ENCODE results near the gene STARD8. TPM values are rescaled to one million over a fixed set of nuclear protein-coding genes. Genes with fewer than 3 reads are reported as not detected.
"Not testable (repeated sequence)": the region's sequence is repeated elsewhere in the genome, so short reads cannot be mapped to it uniquely, and the experiment has no call there.

Gene STARD8
- total RNA-seq, 1 experiment from 2014 or later = not detected

DNA sequence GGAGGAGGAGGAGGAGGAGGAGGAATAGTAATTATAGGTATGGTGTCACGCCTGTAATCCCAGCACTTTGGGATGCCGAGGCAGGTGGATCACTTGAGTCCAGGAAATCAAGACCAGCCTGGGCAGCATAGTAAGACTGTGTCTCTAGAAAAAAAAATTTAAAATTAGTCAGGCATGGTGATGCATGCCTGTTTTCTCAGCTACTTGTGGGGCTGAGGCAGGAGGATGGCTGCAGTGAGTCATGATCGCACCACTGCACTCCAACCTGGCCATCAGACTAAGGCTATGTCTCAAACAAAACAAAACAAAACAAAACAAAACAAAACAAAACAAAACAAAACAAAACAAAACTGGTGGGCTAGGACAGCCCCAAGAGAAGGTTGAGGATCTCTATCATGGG lies 3.0 kb downstream of the STARD8 start:
- Histone ChIP-seq H3K9ac (ENCODE audit: low read length) (no peak overlapping the region), H3K9me3 (ENCODE audit: low read length) (0 out of 2 replicates have a peak, but pooled peaks cover 3% of the 10 kb centered on the region), H3K4me1 (ENCODE audit: low read length) (no peaks in the 10 kb centered on the region)

GRCh38 chrX:68651110-68651509 lies 3.6 kb downstream of the STARD8 start:
- no peak overlapping the region for H3K9ac ChIP-seq (ENCODE audit: low read length)
- H3K27ac ChIP-seq (ENCODE audit: low read length) = no peak overlapping the region

More for the DNA sequence above, 3.0 kb downstream of the STARD8 start:
- Histone ChIP-seq H2AFZ (ENCODE audit: low read length) (no peak overlapping the region), H3K4me3 (ENCODE audit: low read length) (no peak overlapping the region), H3K4me2 (ENCODE audit: low read depth, low read length, poor library complexity, severe bottlenecking) (no peak overlapping the region), H4K20me1 (ENCODE audit: insufficient read depth, low read depth, low read length) (no peaks in the 10 kb centered on the region), H3K79me2 (ENCODE audit: low read length) (no peaks in the 10 kb centered on the region), H3K27me3 (ENCODE audit: low read length) (no peaks in the 10 kb centered on the region), H3K9me2 (replicated peaks; ENCODE audit: insufficient read depth, low read length) (no peaks in the 10 kb centered on the region), H3K27ac (ENCODE audit: low read length) (no peak overlapping the region), H3K36me3 (ENCODE audit: insufficient read depth, low read length) (no peaks in the 10 kb centered on the region)
- DNase-seq = no peak

DNA sequence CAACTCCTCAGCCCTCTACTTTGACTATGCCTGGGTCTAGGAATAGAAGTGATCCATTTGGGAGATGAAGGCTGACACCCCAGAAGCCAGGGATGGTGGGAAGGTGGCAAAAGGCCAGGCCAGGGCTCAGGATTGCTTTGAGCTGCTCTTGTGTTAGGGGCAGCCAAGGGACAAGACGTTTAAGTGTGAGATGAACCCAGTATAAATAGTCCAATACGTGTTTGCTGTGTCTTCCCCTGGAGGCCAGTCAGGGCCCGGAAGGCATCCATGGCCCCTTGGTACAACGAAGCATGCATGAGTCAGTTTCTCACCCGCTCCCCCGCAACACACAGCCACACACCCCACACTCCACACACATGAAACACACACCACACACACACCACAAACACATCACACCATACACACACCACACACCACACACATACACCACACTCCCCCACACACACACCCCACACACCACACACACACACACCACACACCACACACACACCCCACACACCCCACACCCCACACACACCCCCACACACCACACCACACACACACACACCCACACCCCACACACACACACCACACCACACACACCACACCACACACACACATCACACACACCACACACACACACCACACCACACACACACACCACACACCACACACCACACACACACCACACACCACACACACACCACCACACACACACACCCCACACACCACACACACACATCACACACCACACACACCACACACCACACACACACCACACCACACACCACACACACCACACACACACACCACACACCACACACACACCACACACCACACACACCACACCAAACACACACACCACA lies 5.1 kb downstream of the STARD8 start:
- Histone ChIP-seq H3K9ac (ENCODE audit: low read length) (no peak overlapping the region), H3K9me3 (ENCODE audit: low read length) (0 out of 2 replicates have a peak, but pooled peaks cover 3% of the 10 kb centered on the region), H3K27me3 (ENCODE audit: low read length) (no peaks in the 10 kb centered on the region), H3K4me3 (ENCODE audit: low read length) (no peak overlapping the region), H4K20me1 (ENCODE audit: insufficient read depth, low read depth, low read length) (no peaks in the 10 kb centered on the region), H3K36me3 (ENCODE audit: insufficient read depth, low read length) (no peaks in the 10 kb centered on the region), H3K27ac (ENCODE audit: low read length) (no peak overlapping the region), H2AFZ (ENCODE audit: low read length) (no peak overlapping the region), H3K9me2 (replicated peaks; ENCODE audit: insufficient read depth, low read length) (no peaks in the 10 kb centered on the region), H3K79me2 (ENCODE audit: low read length) (no peaks in the 10 kb centered on the region), H3K4me2 (ENCODE audit: low read depth, low read length, poor library complexity, severe bottlenecking) (no peak overlapping the region), H3K4me1 (ENCODE audit: low read length) (no peaks in the 10 kb centered on the region)
- DNase-seq = no peak

More at GRCh38 chrX:68651110-68651509, 3.6 kb downstream of the STARD8 start:
- Histone ChIP-seq H3K79me2 (ENCODE audit: low read length) (no peaks in the 10 kb centered on the region), H3K9me2 (replicated peaks; ENCODE audit: insufficient read depth, low read length) (no peaks in the 10 kb centered on the region), H3K9me3 (ENCODE audit: low read length) (0 out of 2 replicates have a peak, but pooled peaks cover 3% of the 10 kb centered on the region), H2AFZ (ENCODE audit: low read length) (no peak overlapping the region), H3K4me3 (ENCODE audit: low read length) (no peak overlapping the region), H3K4me1 (ENCODE audit: low read length) (no peaks in the 10 kb centered on the region), H3K4me2 (ENCODE audit: low read depth, low read length, poor library complexity, severe bottlenecking) (no peak overlapping the region), H3K36me3 (ENCODE audit: insufficient read depth, low read length) (no peaks in the 10 kb centered on the region), H3K27me3 (ENCODE audit: low read length) (no peaks in the 10 kb centered on the region), H4K20me1 (ENCODE audit: insufficient read depth, low read depth, low read length) (no peaks in the 10 kb centered on the region)
- no peak for DNase-seq

DNA sequence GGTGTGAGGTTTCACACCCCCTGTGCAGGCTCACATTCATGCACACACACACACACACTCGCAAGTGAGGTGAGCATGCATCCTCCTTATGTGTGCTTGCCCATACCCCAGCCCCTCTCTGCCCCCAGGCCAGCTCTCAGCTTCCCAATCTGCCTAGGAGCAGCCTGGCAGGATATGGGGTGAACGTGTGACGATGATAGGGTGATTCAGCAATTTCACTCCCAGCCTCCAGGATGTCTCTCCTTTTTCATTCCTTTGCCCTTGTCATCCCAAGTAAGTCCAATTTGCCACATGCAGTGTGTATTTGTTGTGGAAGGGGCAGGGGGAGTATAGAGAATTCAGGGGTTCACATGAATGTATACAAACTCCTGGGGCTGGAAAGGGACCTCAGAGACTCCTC lies 7.2 kb downstream of the STARD8 start:
- H3K9me3 ChIP-seq (ENCODE audit: low read length) = 0 out of 2 replicates have a peak, but pooled peaks cover 3% of the 10 kb centered on the region
- H3K27ac ChIP-seq (ENCODE audit: low read length) = no peak overlapping the region
- no peaks in the 10 kb centered on the region for H3K79me2 ChIP-seq (ENCODE audit: low read length)
- H3K4me1 ChIP-seq (ENCODE audit: low read length) = no peaks in the 10 kb centered on the region
- H3K9ac ChIP-seq (ENCODE audit: low read length) = no peak overlapping the region
- H3K4me2 ChIP-seq (ENCODE audit: low read depth, low read length, poor library complexity, severe bottlenecking) = no peak overlapping the region
- H3K27me3 ChIP-seq (ENCODE audit: low read length) = no peaks in the 10 kb centered on the region
- H3K36me3 ChIP-seq (ENCODE audit: insufficient read depth, low read length) = no peaks in the 10 kb centered on the region
- no peaks in the 10 kb centered on the region for H4K20me1 ChIP-seq (ENCODE audit: insufficient read depth, low read depth, low read length)
- H3K9me2 ChIP-seq (replicated peaks; ENCODE audit: insufficient read depth, low read length) = no peaks in the 10 kb centered on the region
- DNase-seq = no peak
- H3K4me3 ChIP-seq (ENCODE audit: low read length) = no peak overlapping the region
- no peak overlapping the region for H2AFZ ChIP-seq (ENCODE audit: low read length)

DNA sequence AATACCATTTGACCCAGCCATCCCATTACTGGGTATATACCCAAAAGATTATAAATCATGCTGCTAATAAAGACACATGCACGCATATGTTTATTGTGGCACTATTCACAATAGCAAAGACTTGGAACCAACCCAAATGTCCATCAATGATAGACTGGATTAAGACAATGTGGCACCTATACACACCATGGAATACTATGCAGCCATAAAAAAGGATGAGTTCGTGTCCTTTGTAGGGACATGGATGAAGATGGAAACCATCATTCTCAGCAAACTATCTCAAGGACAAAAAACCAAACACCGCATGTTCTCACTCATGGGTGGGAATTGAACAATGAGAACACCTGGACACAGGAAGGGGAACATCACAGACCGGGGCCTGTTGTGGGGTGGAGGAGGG lies 9.0 kb downstream of the STARD8 start:
- H3K4me2 ChIP-seq (ENCODE audit: low read depth, low read length, poor library complexity, severe bottlenecking); H3K27ac ChIP-seq (ENCODE audit: low read length); DNase-seq; H3K9me3 ChIP-seq (ENCODE audit: low read length); H3K79me2 ChIP-seq (ENCODE audit: low read length); H3K27me3 ChIP-seq (ENCODE audit: low read length); H3K9ac ChIP-seq (ENCODE audit: low read length); H3K36me3 ChIP-seq (ENCODE audit: insufficient read depth, low read length); H3K9me2 ChIP-seq (replicated peaks; ENCODE audit: insufficient read depth, low read length); H4K20me1 ChIP-seq (ENCODE audit: insufficient read depth, low read depth, low read length); H2AFZ ChIP-seq (ENCODE audit: low read length); H3K4me1 ChIP-seq (ENCODE audit: low read length); H3K4me3 ChIP-seq (ENCODE audit: low read length): not testable (repeated sequence)

DNA sequence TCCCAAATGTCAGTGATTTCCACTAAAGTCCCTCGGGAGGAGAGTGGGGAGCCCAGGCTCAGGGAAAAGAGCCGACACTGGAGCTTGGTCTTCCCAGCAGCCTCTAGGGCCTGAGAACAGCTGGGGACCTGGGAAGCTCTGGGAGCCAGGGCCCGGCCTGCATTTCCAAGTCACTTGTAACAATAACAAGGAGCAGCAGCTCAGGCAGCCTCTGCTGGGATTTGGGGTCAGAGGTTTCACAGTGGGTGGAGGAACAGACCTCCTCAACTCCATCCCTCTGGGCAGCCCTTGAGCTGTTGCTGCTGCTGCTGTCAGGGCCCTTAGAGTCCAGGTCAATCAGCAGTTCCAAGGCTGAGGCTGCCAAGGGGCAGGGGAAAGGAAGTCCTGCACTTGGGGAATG lies 11.1 kb downstream of the STARD8 start:
- H3K27me3 ChIP-seq (ENCODE audit: low read length) = no peaks in the 10 kb centered on the region
- no peak overlapping the region for H3K4me3 ChIP-seq (ENCODE audit: low read length)
- DNase-seq = no peak
- H3K79me2 ChIP-seq (ENCODE audit: low read length) = no peaks in the 10 kb centered on the region
- H3K9ac ChIP-seq (ENCODE audit: low read length) = no peak overlapping the region
- H3K9me3 ChIP-seq (ENCODE audit: low read length) = 0 out of 2 replicates have a peak, but pooled peaks cover 2% of the 10 kb centered on the region
- no peaks in the 10 kb centered on the region for H3K4me1 ChIP-seq (ENCODE audit: low read length)
- H4K20me1 ChIP-seq (ENCODE audit: insufficient read depth, low read depth, low read length) = no peaks in the 10 kb centered on the region
- H3K9me2 ChIP-seq (replicated peaks; ENCODE audit: insufficient read depth, low read length) = no peaks in the 10 kb centered on the region
- H2AFZ ChIP-seq (ENCODE audit: low read length) = no peak overlapping the region
- no peak overlapping the region for H3K27ac ChIP-seq (ENCODE audit: low read length)
- H3K36me3 ChIP-seq (ENCODE audit: insufficient read depth, low read length) = no peaks in the 10 kb centered on the region
- no peak overlapping the region for H3K4me2 ChIP-seq (ENCODE audit: low read depth, low read length, poor library complexity, severe bottlenecking)

DNA sequence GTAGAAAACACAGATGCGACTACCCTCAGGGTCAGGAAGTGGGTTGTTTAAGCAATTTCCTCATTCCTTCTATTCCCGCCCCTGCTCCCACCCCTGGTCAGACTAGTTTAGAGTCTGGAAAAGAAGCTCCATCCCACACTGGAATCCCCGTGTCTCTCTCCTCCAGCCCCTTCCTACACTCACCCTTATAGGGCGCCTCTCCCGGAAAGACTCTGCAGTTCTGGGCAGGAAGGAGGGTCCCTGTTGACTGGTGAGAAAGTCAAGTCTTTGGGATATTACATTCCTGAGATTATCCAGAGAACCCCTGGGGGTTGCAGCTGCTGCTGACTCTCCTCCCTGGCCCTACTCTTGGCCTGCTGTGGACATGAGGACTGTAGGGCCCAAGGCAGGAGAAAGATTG lies 11.9 kb downstream of the STARD8 start:
- Histone ChIP-seq H3K36me3 (ENCODE audit: insufficient read depth, low read length) (no peaks in the 10 kb centered on the region), H4K20me1 (ENCODE audit: insufficient read depth, low read depth, low read length) (no peaks in the 10 kb centered on the region), H3K4me1 (ENCODE audit: low read length) (no peaks in the 10 kb centered on the region), H3K27ac (ENCODE audit: low read length) (no peak overlapping the region), H2AFZ (ENCODE audit: low read length) (no peak overlapping the region), H3K9ac (ENCODE audit: low read length) (no peak overlapping the region), H3K79me2 (ENCODE audit: low read length) (no peaks in the 10 kb centered on the region), H3K27me3 (ENCODE audit: low read length) (no peaks in the 10 kb centered on the region), H3K4me3 (ENCODE audit: low read length) (no peak overlapping the region), H3K4me2 (ENCODE audit: low read depth, low read length, poor library complexity, severe bottlenecking) (no peak overlapping the region), H3K9me2 (replicated peaks; ENCODE audit: insufficient read depth, low read length) (no peaks in the 10 kb centered on the region), H3K9me3 (ENCODE audit: low read length) (no peaks in the 10 kb centered on the region)
- no peak for DNase-seq

GRCh38 chrX:68659786-68660185 lies 12.3 kb downstream of the STARD8 start:
- Histone ChIP-seq H3K9me2 (replicated peaks; ENCODE audit: insufficient read depth, low read length) (no peaks in the 10 kb centered on the region), H3K4me3 (ENCODE audit: low read length) (no peak overlapping the region), H3K79me2 (ENCODE audit: low read length) (no peaks in the 10 kb centered on the region), H3K9me3 (ENCODE audit: low read length) (no peaks in the 10 kb centered on the region), H3K9ac (ENCODE audit: low read length) (no peak overlapping the region), H3K36me3 (ENCODE audit: insufficient read depth, low read length) (no peaks in the 10 kb centered on the region), H4K20me1 (ENCODE audit: insufficient read depth, low read depth, low read length) (no peaks in the 10 kb centered on the region), H2AFZ (ENCODE audit: low read length) (no peak overlapping the region), H3K27me3 (ENCODE audit: low read length) (no peaks in the 10 kb centered on the region), H3K4me2 (ENCODE audit: low read depth, low read length, poor library complexity, severe bottlenecking) (no peak overlapping the region), H3K27ac (ENCODE audit: low read length) (no peak overlapping the region), H3K4me1 (ENCODE audit: low read length) (no peaks in the 10 kb centered on the region)
- DNase-seq = no peak

Measured in Karpas-422 (cell line).